ENCODE measurements around the gene GRIA3. TPM values are rescaled to one million over a fixed set of nuclear protein-coding genes. Genes with fewer than 3 reads are reported as not detected.

The GRIA3 gene
- polyA plus RNA-seq, 1 of the 3 experiments (the other 2 are of a cell fraction): 0.15 TPM

DNA sequence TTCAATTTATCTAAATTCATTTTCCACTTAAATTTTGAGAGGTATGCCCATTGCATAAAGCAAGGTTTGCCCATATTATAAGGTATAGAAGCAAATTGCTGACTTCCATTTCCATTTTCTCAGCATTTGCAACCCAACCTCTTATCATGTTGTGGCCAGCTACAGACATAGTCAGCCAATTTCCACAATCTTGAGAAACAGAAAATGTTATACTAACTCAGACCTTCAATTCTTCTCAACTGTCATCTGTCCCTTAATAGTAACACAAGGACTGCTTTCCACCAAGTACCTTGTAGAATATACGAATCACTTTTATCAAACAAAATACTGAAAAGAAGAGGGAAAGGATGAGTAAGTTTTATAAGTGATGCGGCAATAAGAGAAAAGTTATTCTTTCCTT, 11.2 kb upstream of the GRIA3 start:
- no peaks in the 10 kb centered on the region for H3K36me3 ChIP-seq (replicated peaks in 1 of 2; ENCODE audit: control insufficient read depth in 1 of 2, insufficient read depth in 2 of 2, low read length in 1 of 2)
- no peaks in the 10 kb centered on the region for H3K9me2 ChIP-seq
- no peaks in the 10 kb centered on the region for H3K27me3 ChIP-seq (ENCODE audit: insufficient read depth)
- H3K9me3 ChIP-seq: no peaks in the 10 kb centered on the region
- no peaks in the 10 kb centered on the region for H4K20me1 ChIP-seq (ENCODE audit: insufficient read depth)
- no peak overlapping the region for H3K9ac ChIP-seq
- CTCF ChIA-PET: interaction anchor here (2.0 kb wide), 1 partner anchor 8 kb away, joined by 5 read pairs; no protein-coding TSS in a partner anchor
- no peak for DNase-seq
- WGBS (ENCODE audit: low lambda C conversion rate): 34% methylated on average over 2 of the region's 2 CpGs
- H3K79me2 ChIP-seq (ENCODE audit: insufficient read depth): no peaks in the 10 kb centered on the region
- H3K27ac ChIP-seq (ENCODE audit: low read depth in 2 of 2, low read length in 1 of 2): no peak overlapping the region
- no peak overlapping the region for H3K4me3 ChIP-seq (ENCODE audit: low read depth in 2 of 2, low read length in 1 of 2)
- POLR2A ChIA-PET: no interaction called here
- no peaks in the 10 kb centered on the region for H3F3A ChIP-seq (replicated peaks; ENCODE audit: insufficient read depth)
- no peak overlapping the region for H3K4me2 ChIP-seq
- H2AFZ ChIP-seq (ENCODE audit: low read depth): no peak overlapping the region
- TF ChIP-seq TAF1 (IDR thresholded peaks at IDR 0.05; ENCODE audit: borderline replicate concordance, low read depth, low read length): no peak
- no peak for TF ChIP-seq GABPA (IDR thresholded peaks at IDR 0.05; ENCODE audit: low read depth)
- TF ChIP-seq, protein P1, sequence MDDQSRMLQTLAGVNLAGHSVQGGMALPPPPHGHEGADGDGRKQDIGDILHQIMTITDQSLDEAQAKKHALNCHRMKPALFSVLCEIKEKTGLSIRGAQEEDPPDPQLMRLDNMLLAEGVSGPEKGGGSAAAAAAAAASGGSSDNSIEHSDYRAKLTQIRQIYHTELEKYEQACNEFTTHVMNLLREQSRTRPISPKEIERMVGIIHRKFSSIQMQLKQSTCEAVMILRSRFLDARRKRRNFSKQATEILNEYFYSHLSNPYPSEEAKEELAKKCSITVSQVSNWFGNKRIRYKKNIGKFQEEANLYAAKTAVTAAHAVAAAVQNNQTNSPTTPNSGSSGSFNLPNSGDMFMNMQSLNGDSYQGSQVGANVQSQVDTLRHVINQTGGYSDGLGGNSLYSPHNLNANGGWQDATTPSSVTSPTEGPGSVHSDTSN (IDR thresholded peaks at IDR 0.05): no peak
- TF ChIP-seq, protein P2, sequence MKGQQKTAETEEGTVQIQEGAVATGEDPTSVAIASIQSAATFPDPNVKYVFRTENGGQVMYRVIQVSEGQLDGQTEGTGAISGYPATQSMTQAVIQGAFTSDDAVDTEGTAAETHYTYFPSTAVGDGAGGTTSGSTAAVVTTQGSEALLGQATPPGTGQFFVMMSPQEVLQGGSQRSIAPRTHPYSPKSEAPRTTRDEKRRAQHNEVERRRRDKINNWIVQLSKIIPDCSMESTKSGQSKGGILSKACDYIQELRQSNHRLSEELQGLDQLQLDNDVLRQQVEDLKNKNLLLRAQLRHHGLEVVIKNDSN (IDR thresholded peaks at IDR 0.05; ENCODE audit: borderline replicate concordance, low read depth): no peak
- TF ChIP-seq NRF1 (IDR thresholded peaks at IDR 0.05; ENCODE audit: low read depth, low read length): no peak
- TF ChIP-seq JUND (IDR thresholded peaks at IDR 0.05): no peak
- TF ChIP-seq, protein P3, sequence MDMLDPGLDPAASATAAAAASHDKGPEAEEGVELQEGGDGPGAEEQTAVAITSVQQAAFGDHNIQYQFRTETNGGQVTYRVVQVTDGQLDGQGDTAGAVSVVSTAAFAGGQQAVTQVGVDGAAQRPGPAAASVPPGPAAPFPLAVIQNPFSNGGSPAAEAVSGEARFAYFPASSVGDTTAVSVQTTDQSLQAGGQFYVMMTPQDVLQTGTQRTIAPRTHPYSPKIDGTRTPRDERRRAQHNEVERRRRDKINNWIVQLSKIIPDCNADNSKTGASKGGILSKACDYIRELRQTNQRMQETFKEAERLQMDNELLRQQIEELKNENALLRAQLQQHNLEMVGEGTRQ (IDR thresholded peaks at IDR 0.05; ENCODE audit: borderline replicate concordance, low read depth, low read length): no peak
- no peak for TF ChIP-seq POLR2AphosphoS5 (IDR thresholded peaks at IDR 0.05; ENCODE audit: low read depth, low read length)
- TF ChIP-seq FOXM1 (IDR thresholded peaks at IDR 0.05; ENCODE audit: low read depth): no peak
- TF ChIP-seq RFX5 (IDR thresholded peaks at IDR 0.05; ENCODE audit: low read length): no peak
- TF ChIP-seq, protein P4, sequence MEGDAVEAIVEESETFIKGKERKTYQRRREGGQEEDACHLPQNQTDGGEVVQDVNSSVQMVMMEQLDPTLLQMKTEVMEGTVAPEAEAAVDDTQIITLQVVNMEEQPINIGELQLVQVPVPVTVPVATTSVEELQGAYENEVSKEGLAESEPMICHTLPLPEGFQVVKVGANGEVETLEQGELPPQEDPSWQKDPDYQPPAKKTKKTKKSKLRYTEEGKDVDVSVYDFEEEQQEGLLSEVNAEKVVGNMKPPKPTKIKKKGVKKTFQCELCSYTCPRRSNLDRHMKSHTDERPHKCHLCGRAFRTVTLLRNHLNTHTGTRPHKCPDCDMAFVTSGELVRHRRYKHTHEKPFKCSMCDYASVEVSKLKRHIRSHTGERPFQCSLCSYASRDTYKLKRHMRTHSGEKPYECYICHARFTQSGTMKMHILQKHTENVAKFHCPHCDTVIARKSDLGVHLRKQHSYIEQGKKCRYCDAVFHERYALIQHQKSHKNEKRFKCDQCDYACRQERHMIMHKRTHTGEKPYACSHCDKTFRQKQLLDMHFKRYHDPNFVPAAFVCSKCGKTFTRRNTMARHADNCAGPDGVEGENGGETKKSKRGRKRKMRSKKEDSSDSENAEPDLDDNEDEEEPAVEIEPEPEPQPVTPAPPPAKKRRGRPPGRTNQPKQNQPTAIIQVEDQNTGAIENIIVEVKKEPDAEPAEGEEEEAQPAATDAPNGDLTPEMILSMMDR (IDR thresholded peaks at IDR 0.05): no peak
- no peak for TF ChIP-seq TCF12 (IDR thresholded peaks at IDR 0.05)
- no peak for TF ChIP-seq SIN3A (IDR thresholded peaks at IDR 0.05; ENCODE audit: borderline replicate concordance, low read depth, low read length)
- no peak for TF ChIP-seq NFIC (IDR thresholded peaks at IDR 0.05; ENCODE audit: borderline replicate concordance)
- TF ChIP-seq FOSL2 (IDR thresholded peaks at IDR 0.05; ENCODE audit: borderline replicate concordance, low read depth): no peak
- TF ChIP-seq, protein P5, sequence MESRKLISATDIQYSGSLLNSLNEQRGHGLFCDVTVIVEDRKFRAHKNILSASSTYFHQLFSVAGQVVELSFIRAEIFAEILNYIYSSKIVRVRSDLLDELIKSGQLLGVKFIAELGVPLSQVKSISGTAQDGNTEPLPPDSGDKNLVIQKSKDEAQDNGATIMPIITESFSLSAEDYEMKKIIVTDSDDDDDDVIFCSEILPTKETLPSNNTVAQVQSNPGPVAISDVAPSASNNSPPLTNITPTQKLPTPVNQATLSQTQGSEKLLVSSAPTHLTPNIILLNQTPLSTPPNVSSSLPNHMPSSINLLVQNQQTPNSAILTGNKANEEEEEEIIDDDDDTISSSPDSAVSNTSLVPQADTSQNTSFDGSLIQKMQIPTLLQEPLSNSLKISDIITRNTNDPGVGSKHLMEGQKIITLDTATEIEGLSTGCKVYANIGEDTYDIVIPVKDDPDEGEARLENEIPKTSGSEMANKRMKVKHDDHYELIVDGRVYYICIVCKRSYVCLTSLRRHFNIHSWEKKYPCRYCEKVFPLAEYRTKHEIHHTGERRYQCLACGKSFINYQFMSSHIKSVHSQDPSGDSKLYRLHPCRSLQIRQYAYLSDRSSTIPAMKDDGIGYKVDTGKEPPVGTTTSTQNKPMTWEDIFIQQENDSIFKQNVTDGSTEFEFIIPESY (IDR thresholded peaks at IDR 0.05; ENCODE audit: borderline replicate concordance, low read depth): no peak
- TF ChIP-seq GATA2 (CRISPR knock-in tag; IDR thresholded peaks at IDR 0.05): no peak
- no peak for TF ChIP-seq TEAD4 (IDR thresholded peaks at IDR 0.05; ENCODE audit: borderline replicate concordance, insufficient read depth)
- TF ChIP-seq EZH2phosphoT487 (IDR thresholded peaks at IDR 0.05; ENCODE audit: borderline replicate concordance, low read depth): no peak
- no peaks in the 10 kb centered on the region for H3K4me1 ChIP-seq (ENCODE audit: control insufficient read depth in 1 of 2, insufficient read depth in 2 of 2, low read depth in 1 of 2, low read length in 1 of 2)
